UCSD-AML1 (cell line): ENCODE measurements around the gene ZNF708.
"Not testable (repeated sequence)": the region's sequence is repeated elsewhere in the genome, so short reads cannot be mapped to it uniquely, and the experiment has no call there.

Experiments
- DNase-seq: peaks from one replicate; lab custom pipeline; 2025; ENCODE audit not compliant: unreplicated experiment; lab: John Stamatoyannopoulos, UW

Gene ZNF708

DNA sequence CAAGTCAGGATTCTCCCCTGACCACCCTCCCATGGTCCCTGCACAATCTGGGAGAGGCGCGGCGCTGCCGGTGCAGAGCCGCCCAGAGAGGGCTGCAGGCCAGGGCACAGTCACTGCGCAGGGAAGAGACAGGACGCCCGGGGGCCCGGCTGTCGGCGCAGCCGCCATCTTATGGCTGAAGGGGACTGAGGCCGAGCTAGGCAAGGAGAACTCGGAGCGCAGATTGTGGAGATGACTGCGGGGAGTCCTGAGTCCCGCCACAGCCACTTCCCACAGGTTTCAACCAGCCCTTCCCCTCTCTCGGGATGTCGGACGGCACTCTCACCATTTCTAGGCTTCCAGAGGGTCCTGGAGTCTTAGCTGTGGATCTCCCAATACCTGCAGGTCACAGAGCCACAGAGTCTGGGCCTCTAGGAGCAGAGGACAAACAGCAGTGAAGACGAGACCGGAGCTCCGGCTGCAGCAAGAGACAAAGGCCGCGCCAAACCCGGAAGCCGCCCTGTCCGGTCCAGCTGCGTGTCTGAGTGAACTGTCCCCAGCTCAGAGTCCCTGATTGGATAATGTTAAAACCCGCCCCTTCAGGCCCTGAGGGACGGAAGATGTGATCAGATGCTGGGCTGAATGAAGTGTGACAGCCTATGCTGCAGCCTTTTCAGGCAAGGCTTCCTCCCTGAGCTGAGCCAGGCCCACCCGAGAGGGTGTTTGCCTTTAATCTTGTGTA is at the start of gene ZNF708:
ZNF708 (minus strand) TSS at position 526 of the 721 bp plus-strand sequence; CDS start at position 328, 198 bp downstream.
- peak; percentile 85 for DNase-seq

DNA sequence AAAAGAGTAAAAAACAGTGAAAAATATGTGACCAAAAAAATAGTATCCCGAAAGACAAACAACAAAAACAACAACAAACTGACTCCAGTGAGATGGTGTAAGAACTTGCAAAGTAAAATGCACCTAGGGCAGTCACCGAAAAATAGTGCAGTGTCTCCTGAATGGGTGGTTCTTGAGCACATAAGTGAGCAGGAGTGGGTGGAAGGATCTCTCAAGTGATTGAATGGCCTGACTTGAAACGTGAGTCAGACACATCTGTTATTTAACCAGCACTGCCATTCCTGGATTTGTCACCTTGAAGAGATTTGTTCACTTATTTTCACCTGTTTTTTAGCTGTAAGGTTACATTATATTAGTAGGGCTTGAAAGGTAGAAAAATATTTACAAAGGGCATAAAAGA is 33.1 kb upstream of the ZNF708 start:
- DNase-seq: no peak

DNA sequence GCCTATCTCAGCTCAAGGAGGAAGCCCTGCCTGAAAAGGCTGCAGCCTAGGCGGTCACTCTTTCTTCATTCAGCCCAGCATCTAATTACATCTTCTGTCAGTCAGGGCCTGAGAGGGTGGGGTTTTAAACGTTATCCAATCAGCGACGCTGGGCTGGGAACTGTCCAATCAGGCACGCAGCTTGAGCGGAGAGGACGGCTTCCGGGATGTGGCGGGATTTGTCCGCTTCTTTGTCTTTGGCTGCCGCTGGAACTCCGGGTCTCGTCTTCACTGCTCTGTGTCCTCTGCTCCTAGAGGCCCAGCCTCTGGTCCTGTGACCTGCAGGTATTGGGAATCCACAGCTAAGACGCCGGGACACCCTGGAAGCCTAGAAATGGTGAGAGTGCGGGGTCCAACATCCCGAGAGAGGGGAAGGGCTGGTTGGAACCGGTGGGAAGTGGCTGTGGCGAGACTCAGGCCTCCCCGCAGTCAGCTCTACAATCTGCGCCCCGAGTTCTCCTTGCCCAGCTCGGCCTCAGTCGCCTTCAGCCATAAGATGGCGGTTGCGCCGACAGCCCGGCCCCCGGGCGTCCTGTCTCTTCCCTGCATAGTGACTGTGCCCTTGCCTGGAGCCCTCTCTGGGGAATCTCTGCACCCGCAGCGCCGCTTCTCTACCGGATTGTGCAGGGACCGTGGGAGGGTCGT is 29.7 kb upstream of the ZNF708 start, which contains the start of gene ZNF738:
ZNF738 (plus strand) TSS at position 233 of the 684 bp plus-strand sequence; CDS start at position 374, 141 bp downstream.
- peak; percentile 80 for DNase-seq

DNA sequence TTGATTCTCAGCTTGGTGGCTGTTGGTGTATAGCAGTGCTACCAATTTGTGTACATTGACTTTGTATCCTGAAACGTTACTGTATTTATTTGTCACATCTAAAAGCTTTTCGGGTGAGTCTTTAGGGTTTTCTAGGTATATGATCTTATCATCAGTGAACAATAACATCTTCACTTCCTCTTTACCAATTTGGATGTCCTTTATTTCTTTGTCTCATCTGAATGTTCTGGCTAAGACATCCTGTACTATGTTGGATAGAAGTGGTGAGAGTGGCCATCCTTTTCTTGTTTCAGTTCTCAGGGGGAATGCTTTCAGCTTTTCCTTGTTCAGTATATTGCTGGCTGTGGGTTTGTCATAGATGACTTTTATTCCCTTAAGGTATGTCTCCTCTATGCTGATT is 23.6 kb upstream of the ZNF708 start:
- DNase-seq: no peak

DNA sequence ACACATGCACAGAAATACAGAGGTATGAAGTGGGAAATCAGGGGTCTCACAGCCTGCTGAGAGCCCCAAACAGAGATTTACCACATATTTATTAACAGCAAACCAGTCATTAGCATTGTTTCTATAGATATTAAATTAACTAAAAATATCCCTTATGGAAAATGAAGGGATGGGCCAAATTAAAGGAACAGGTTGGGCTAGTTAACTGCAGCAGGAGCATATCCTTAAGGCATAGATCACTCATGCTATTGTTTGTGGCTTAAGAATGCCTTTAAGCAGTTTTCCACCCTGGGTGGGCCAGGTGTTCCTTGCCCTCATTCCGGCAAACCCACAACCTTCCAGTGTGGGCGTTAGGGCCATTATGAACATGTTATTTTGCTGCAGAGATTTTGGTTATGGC is 15.6 kb upstream of the ZNF708 start:
- DNase-seq: not testable (repeated sequence)

DNA sequence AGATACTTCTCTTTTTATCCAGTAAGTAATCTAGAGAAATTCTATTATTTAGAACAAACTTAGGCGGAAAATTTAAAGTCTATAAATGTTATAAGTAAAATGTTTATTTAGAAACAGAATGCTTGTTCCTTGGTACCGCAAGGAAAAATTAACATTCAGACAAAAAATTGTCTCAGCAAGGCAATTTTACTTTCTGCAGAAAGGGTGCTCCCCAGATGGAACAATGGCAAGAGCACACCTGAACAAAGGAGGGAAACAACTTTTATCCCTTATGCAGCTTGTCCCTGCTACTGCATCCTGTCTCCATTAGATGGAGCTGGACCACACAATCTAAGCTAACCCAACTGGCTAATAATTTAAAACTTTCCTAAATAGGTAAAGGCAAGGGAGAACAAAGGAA is 6.5 kb upstream of the ZNF708 start:
- DNase-seq: no peak

DNA sequence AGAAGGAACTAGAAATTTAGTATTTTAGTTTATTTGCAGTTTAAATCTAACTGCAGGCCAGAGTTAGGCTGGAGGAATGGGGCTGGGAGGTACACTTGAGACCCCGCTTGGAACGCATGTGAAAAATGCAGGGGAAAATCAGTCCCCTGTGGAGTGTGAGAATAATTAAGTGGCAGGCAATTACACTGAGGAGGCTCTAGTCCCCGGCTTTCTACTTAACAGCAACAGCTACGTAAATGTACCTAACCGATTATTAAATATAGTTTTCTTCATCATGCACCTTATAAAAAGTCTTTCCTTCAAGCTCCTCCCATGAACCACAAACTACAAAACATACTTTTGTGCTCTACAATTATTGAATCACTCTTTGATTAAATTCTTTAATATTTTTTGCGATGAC is 804 bp downstream of the ZNF708 start:
- no peak for DNase-seq

DNA sequence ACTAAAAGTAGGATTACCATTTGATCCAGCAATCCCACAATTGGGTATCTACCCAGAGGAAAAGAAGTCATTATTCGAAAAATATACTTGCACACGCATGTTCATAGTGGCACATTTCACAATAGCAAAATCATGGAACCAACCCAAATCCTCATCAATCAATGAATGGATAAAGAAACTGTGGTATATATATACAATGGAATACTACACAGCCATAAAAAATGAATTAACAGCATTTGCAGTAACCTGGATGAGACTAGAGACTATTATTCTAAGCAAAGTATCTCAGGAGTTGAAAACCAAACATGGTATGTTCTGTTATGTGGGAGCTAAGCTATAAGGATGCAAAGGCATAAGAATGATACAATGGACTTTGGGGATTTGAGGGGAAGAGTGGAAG is 3.0 kb downstream of the ZNF708 start:
- no peak for DNase-seq

DNA sequence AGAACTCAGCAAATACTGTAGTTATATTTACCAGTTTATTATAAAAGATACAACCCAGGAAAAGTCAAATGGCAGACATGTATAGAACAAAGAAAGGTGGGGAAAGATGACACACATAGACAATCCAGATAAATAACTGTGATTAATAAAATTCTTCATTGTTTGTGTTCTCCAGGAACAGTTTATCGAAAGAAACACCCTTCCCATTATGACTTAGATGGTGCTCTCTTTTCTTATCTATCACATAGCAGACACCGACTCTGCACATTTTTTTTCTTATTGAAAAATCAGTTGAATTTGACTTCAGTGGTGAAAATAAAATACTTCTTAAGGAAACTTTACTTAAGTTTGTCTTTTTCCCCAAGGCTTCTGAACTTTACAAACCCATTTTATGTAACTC is 6.2 kb downstream of the ZNF708 start:
- no peak for DNase-seq

DNA sequence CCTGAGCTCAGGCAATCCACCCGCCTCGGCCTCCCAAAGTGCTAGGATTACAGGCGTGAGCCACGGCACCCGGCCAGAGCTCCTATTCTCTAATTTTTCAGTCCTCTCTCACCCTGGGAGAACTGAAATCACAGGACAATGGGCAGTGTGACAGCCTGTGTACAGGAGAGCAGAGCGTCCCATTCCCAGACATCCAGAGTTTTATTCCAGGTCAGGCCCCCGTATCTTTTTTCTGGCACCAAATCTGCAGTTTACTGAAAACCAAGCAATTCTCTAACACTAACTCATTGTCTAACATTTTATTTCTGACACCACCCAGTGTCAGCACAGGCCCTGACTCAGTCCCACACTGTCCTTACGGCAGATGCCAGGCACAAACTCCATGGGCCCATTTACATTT is 6.7 kb downstream of the ZNF708 start:
- DNase-seq: no peak

DNA sequence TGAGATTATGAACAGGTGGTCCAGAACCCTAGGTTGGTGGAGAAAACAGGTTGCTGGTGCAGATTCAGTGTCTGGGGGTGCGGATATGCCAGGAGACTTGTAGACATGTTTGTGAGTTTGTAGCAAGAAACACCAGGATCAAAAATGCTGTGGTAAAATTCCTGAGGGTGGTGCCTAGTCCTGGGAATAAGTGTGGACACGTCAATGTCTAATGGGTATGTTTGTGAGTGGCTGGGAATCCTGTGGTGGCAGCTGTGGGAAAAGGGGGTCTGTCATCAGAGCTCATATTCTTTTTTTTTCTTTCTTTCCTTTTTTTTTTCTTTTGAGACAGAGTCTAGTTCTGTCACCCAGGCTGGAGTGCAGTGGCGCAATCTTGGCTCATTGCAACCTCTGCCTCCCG is 7.2 kb downstream of the ZNF708 start:
- DNase-seq: no peak

DNA sequence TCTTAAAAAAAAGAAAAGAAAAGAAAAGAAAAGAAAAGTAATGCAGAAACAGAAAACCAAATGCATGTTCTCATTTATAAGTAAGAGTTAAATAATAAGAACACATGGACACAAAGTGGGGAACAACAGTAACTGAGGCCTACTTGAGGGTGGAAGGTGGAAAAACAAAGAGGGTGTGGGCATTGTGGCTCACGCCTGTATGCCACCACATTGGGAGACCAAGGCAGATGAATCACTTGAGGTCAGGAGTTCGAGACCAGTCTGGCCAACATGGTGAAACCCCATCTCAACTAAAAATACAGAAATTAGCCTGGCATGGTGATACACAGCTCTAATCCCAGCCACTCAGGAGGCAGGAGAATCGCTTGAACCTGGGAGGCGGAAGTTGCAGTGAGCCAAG is 8.1 kb downstream of the ZNF708 start:
- no peak for DNase-seq

DNA sequence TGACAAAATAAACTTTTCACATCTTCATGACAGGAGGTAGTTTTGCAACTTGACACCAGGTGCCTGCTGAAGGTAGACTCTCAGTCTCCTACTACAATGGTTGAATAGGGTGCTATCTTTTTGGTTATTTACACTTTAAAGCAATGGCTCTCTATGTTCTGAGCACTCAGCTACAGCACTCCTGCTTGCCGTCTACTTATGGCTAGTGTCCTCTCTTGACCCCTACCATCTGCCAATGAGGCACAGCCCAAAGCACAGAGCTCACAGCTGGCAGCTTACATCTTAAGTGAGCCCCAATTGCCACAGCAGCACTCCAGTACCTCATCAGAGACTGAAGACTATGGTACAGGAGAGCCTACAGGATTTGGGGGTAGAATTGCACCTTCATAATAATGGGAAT is 11.4 kb downstream of the ZNF708 start:
- no peak for DNase-seq

DNA sequence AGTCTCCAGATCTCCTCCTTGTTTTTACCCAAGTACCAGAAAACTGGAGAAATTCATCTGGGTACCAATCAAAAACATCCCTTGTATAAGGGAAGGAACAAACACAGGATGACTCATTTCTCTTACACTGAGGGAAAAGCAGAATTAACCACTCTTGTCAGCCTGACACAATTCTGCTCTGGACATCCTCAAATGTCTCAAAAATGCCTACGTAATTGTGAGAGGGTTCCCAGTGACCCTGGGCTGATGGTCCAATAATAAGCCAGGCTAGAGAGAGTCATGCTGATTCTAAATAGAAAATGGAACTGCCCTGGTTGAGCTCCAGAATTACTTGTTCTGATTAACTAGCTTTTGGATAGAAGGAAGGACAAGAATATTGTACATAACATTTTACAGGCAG is 14.5 kb downstream of the ZNF708 start:
- DNase-seq: no peak

DNA sequence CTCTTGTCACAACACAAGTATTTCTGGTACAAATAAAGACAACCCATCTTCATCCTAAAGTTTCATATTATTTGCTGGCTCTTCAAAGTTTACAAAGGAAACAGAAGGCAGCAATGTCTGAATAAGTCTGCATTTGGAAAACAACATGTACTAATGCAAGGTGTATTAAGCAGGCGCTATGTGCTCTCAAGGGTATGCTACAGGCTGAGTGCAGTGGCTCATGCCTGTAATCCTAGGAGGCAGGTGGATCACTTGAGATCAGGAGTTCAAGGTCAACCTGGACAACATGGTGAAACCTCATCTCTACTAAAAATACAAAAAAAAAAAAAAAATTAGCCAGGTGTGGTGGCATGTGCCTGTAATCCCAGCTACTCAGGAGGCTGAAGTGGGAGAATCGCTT is 16.4 kb downstream of the ZNF708 start:
- DNase-seq: not testable (repeated sequence)

DNA sequence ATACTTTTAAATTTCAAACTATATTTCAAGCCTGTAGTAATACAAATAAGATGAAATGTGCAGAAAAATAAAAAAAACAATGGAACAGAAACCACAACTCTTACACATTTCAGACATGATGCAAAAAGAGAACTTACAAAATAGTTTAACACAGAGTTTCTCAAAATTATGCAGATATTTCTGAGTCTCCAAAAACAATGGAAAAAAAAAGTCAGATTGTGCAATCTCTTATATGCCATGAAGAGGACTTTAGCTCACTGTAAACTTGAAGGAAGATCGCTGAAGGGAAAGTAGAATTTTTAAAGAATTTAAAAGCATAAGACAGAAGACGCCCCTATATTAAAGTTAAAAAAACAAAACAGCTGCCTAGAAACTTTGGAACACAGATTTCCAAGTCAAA is 20.4 kb downstream of the ZNF708 start:
- no peak for DNase-seq

DNA sequence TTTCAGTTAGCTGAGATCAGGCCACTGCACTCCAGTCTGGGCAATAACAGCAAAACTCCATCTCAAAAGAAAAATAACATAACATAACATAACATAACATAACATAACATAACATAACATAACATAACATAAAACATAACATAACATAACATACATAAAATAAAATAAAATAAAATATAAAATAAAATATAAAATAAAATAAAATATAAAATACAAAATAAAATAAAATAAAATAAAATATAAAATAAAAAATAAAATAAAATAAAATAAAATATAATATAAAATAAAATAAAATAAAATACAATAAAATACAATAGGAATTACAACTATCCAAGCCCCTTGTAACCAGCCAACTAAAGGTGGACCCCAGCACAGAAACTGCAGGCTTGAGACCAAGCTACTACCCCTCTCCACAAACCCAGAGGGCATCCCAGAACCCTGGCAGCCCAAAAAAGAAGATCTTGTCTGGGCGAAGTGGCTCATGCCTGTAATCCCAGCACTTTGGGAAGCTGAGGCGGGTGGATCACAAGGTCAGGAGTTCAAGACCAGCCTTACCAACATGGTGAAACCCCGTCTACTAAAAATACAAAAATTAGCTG is 22.2 kb downstream of the ZNF708 start:
- not testable (repeated sequence) for DNase-seq

DNA sequence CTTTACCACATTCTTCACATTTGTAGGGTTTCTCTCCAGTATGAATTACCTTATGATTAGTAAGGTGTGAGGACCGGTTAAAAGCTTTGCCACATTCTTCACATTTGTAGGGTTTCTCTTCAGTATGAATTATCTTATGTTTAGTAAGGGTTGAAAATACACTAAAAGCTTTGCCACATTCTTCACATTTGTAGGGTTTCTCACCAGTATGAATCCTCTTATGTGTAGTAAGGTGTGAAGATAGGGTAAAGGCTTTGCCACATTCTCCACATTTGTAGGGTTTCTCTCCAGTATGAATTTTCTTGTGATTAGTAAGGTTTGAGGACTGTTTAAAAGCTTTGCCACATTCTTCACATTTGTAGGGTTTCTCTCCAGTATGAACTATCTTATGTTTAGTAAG is 35.4 kb downstream of the ZNF708 start:
- not testable (repeated sequence) for DNase-seq

DNA sequence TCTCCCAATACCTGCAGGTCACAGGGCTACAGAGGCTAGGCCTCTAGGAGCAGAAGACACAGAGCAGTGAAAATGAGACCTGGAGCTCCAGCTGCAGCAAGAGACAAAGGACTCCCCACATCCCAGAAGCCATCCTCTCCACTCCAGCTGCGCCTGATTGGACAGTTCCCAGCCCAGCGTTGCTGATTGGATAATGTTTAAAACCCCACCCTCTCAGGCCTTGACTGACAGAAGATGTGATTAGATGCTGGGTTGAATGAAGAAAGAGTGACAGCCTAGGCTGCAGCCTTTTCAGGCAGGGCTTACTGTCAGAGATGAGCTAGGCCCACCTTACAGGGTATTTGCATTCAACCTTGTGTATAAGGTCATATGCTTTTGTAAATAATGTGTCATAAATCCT is 59.4 kb downstream of the ZNF708 start:
- no peak for DNase-seq

DNA sequence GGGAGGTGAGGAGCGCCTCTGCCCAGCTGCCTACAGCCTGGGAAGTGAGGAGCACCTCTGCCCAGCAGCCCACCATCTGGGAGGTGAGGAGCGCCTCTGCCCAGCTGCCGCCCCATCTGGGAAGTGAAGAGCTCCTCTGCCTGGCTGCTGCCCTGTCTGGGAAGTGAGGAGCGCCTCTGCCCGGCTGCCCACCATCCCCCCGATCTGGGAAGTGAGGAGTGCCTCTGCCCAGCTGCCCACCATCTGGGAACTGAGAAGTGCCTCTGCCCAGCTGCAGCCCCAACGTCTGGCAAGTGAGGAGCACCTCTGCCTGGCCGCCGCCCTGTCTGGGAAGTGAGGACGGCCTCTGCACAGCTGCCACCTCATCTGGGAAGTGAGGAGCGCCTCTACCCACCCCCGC is 64.3 kb downstream of the ZNF708 start:
- no peak for DNase-seq

DNA sequence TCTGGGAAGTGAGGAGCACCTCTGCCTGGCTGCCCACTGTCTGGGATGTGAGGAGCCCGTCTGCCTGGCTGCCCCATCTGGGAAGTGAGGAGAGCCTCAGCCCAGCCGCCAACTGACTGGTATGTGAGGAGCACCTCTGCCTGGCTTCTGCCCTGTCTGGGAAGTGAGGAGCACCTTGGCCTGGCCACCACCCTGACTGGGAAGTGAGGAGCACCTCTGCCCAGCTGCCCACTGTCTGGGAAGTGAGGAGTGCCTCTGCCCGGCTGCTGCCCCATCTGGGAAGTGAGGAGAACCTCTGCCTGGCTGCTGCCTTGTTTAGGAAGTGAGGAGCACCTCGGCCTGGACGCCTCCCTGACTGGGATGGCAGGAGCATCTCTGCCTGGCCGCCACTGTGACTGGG is 64.8 kb downstream of the ZNF708 start:
- no peak for DNase-seq

DNA sequence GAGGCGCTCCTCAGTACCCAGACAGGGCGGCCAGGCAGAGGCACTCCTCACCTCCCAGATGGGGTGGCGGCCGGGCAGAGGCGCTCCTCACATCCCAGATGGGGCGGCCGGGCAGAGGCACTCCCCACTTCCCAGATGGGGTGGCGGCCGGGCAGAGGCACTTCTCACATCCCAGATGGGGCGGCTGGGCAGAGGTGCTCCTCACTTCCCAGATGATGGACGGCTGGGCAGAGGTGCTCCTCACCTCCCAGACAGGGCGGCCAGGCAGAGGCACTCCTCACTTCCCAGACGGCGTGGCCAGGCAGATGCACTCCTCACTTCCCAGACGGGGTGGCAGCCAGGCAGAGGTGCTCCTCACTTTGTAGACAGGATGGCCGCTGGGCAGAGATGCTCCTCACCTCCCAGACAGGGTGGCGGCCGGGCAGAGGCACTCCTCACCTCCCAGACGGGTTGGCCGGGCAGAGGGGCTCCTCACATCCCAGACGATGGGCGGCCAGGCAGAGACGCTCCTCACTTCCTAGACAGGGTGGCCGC is 68.3 kb downstream of the ZNF708 start:
- not testable (repeated sequence) for DNase-seq
